Endodermal cell (in vitro differentiated cells): ENCODE measurements around the gene ELP5. TPM values are rescaled to one million over a fixed set of nuclear protein-coding genes. Genes with fewer than 3 reads are reported as not detected.
A peak's percentile ranks its signal among the peaks of the same experiment; 100 is the strongest.

Experiments used
- DNase-seq: peaks from one replicate; pipeline ENCODE4 v3.0.0-alpha.2; 2017
- H3K27ac ChIP-seq: 2 replicates; pipeline ENCODE4 v1.5.1; 2013; ENCODE audit warnings: mild to moderate bottlenecking, low read depth, low read length, moderate library complexity
- H3K27me3 ChIP-seq: 2 replicates; pipeline ENCODE4 v1.6.1; 2013; ENCODE audit warnings: mild to moderate bottlenecking, low read length, moderate library complexity; ENCODE audit not compliant: insufficient read depth, control insufficient read depth, poor library complexity, severe bottlenecking
- H3K36me3 ChIP-seq: 2 replicates; pipeline ENCODE4 v1.7.0; 2013; ENCODE audit warnings: mild to moderate bottlenecking, low read length, moderate library complexity; ENCODE audit not compliant: control insufficient read depth, insufficient read depth
- H3K4me1 ChIP-seq: one replicate; pipeline ENCODE4 v1.7.0; 2013; ENCODE audit warnings: low read length; ENCODE audit not compliant: control insufficient read depth, insufficient read depth
- H3K4me3 ChIP-seq: 2 replicates; pipeline ENCODE4 v1.5.1; 2013; ENCODE audit warnings: mild to moderate bottlenecking, low read length, moderate library complexity
- H3K9ac ChIP-seq: 2 replicates; pipeline ENCODE4 v1.6.1; 2013; ENCODE audit warnings: mild to moderate bottlenecking, low read length, moderate library complexity; ENCODE audit not compliant: poor library complexity, severe bottlenecking; ENCODE audit errors: extremely low read depth
- H3K9me3 ChIP-seq: 2 replicates; pipeline ENCODE4 v1.6.1; 2013; ENCODE audit warnings: mild to moderate bottlenecking, low read length, moderate library complexity; ENCODE audit not compliant: control insufficient read depth
- H3K27ac Mint-ChIP-seq: 2 replicates; pipeline ENCODE4 v1.8.0; 2020; ENCODE audit warnings: mixed read lengths
- H3K27me3 Mint-ChIP-seq: 2 replicates; pipeline ENCODE4 v1.8.0; 2021; ENCODE audit warnings: mild to moderate bottlenecking, mixed read lengths; ENCODE audit not compliant: insufficient read depth
- H3K36me3 Mint-ChIP-seq: 2 replicates; pipeline ENCODE4 v1.8.0; 2020; ENCODE audit warnings: low read depth, mixed read lengths
- H3K4me1 Mint-ChIP-seq: 2 replicates; pipeline ENCODE4 v1.8.0; 2020; ENCODE audit warnings: mixed read lengths
- H3K4me3 Mint-ChIP-seq: 2 replicates; pipeline ENCODE4 v1.8.0; 2020; ENCODE audit warnings: mild to moderate bottlenecking, moderate library complexity, mixed read lengths
- H3K9me3 Mint-ChIP-seq: 2 replicates; pipeline ENCODE4 v1.8.0; 2020; ENCODE audit warnings: mild to moderate bottlenecking, mixed read lengths
- CTCF ChIP-seq: fragments of 200-600 bp; sonication (generic); conservative IDR thresholded peaks from 2 replicates; pipeline ENCODE4 v1.5.0; 2021; ENCODE audit warnings: antibody characterized with exemption, mild to moderate bottlenecking
- WGBS, 2 experiments: methylation state at CpG; one replicate each; pipeline versions ENCODE4 v1.1.5 to v1.1.7; 2013; ENCODE audit warnings: missing lambda C conversion rate in 2 of 2, mixed read lengths in 1 of 2; ENCODE audit not compliant: insufficient coverage in 1 of 2, insufficient read length in 1 of 2; 5-methylcytosine and 5-hydroxymethylcytosine counted together
- total RNA-seq, 2 donors: library from RNA; stranded (reverse); fragmentation: NEBNext Ultra II Directional in 1 of 2; extraction: Animal tissue kit (Norgen Biotek cat#: 25700) in 1 of 2; gene quantifications; 2 replicates in 1 of 2; 3 replicates in 1 of 2; pipeline ENCODE4 v1.2.1, GENCODE V29; 2021

ELP5 gene
- total RNA-seq, 2 donors from 2014 or later = 45.3 to 68.0 TPM

GRCh38 chr17:7258731-7259554 is 6.9 kb downstream of the ELP5 start:
- H3K4me3 Mint-ChIP-seq = peak overlapping the region; percentile 98
- H3K27me3 Mint-ChIP-seq = no peaks in the 10 kb centered on the region
- Histone ChIP-seq H3K9me3 (no peaks in the 10 kb centered on the region), H3K36me3 (peaks cover 35% of the 10 kb centered on the region), H3K27me3 (peaks cover 36% of the 10 kb centered on the region), H3K27ac (no peak overlapping the region), H3K4me3 (no peak overlapping the region), H3K4me1 (no peaks in the 10 kb centered on the region), H3K9ac (no peak overlapping the region)
- no peak for DNase-seq
- no peaks in the 10 kb centered on the region for H3K9me3 Mint-ChIP-seq
- peaks cover 38% of the 10 kb centered on the region for H3K36me3 Mint-ChIP-seq
- H3K27ac Mint-ChIP-seq = peak overlapping the region; percentile 52
- 94 to 96% methylated on average over 6 to 7 of the region's 7 CpGs for WGBS, 2 experiments
- peaks cover 10% of the 10 kb centered on the region for H3K4me1 Mint-ChIP-seq
- no peak for TF ChIP-seq CTCF

DNA sequence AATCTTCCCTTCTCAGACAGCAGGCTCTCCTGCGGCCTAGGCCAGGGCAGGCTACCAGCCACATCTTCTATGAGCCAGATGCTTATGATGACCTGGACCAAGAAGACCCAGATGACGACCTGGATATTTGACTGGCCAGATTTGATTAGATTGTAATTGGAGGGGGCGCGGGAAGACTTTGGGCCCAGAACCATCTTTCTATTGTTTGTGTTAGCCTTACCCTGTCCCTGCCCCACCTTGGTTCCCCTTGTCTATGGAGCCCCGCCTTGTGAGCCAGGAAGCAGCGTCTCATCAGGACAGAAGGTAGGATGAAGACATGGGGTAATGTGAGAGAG is 7.5 kb downstream of the ELP5 start:
- Mint-ChIP-seq H3K27me3 (no peaks in the 10 kb centered on the region), H3K4me3 (peak overlapping the region; percentile 98), H3K36me3 (peaks cover 34% of the 10 kb centered on the region), H3K4me1 (peaks cover 12% of the 10 kb centered on the region), H3K9me3 (no peaks in the 10 kb centered on the region), H3K27ac (peak overlapping the region; percentile 52)
- H3K27me3 ChIP-seq = peaks cover 36% of the 10 kb centered on the region
- H3K36me3 ChIP-seq = peaks cover 29% of the 10 kb centered on the region
- no peak for TF ChIP-seq CTCF
- H3K9ac ChIP-seq = no peak overlapping the region
- 93 to 100% methylated on average over 1 to 5 of the region's 6 CpGs for WGBS, 2 experiments
- no peak for DNase-seq
- no peak overlapping the region for H3K4me3 ChIP-seq
- H3K27ac ChIP-seq = no peak overlapping the region
- H3K9me3 ChIP-seq = no peaks in the 10 kb centered on the region
- H3K4me1 ChIP-seq = no peaks in the 10 kb centered on the region

- Mint-ChIP-seq H3K4me3 (peak overlapping the region; percentile 98), H3K36me3 (peaks cover 28% of the 10 kb centered on the region), H3K27ac (peak overlapping the region; percentile 88), H3K9me3 (no peaks in the 10 kb centered on the region), H3K4me1 (peaks cover 12% of the 10 kb centered on the region), H3K27me3 (no peaks in the 10 kb centered on the region)
- Histone ChIP-seq H3K4me1 (no peaks in the 10 kb centered on the region), H3K9ac (no peak overlapping the region), H3K36me3 (peaks cover 23% of the 10 kb centered on the region), H3K4me3 (peak overlapping the region; percentile 73), H3K9me3 (no peaks in the 10 kb centered on the region), H3K27ac (no peak overlapping the region), H3K27me3 (peaks cover 36% of the 10 kb centered on the region)
- TF ChIP-seq CTCF = no peak
- DNase-seq = no peak
- 60 to 94% methylated on average over 1 to 4 of the region's 4 CpGs for WGBS, 2 experiments
Measured at GRCh38 chr17:7260151-7260550, 8.1 kb downstream of the ELP5 start.
